HepG2 (cell line): ENCODE data around the gene ZNF431. TPM values are rescaled to one million over a fixed set of nuclear protein-coding genes. Genes with fewer than 3 reads are reported as not detected.

Experiments
- ATAC-seq: fragments of 200-7000 bp; cut with Tn5 transposase; 3 replicates; pipeline ENCODE4 v1.9.1; 2020; ENCODE audit warnings: mild to moderate bottlenecking, moderate library complexity
- BruUV-seq: library from RNA; stranded (reverse); fragments of 400-500 nt; replicated peaks from 2 replicates; lab custom pipeline; 2021; lab: Mats Ljungman, UMichigan
- CTCF ChIA-PET: fragments of 300-600 bp; formaldehyde crosslinking; extraction: SDS; loops from one replicate; lab custom pipeline; 2021; ENCODE audit warnings: low total read pairs, inconsistent platforms, low intra/inter-chr PET ratio; lab: Yijun Ruan, JAX
- POLR2A ChIA-PET: fragments of 350-600 bp; sonication (Branson Sonifier 250); formaldehyde crosslinking; loops from one replicate; lab custom pipeline; 2020; ENCODE audit warnings: antibody characterized with exemption, inconsistent platforms; lab: Yijun Ruan, JAX
- DNase-seq: peaks from one replicate; pipeline ENCODE4 v3.0.0-alpha.2; 2015; ENCODE audit warnings: low spot score
- FAIRE-seq: peaks from 3 replicates; lab custom pipeline; 2011; peaks lifted over from hg19 to GRCh38; lab: Jason Lieb, UNC
- H2AFZ ChIP-seq: one replicate; pipeline ENCODE4 v1.6.1; 2011; ENCODE audit warnings: low read length, inconsistent platforms
- H3K27ac ChIP-seq: fragments of 300-600 bp; 3 replicates; pipeline ENCODE4 v1.8.0; 2011; ENCODE audit warnings: mixed run types, mild to moderate bottlenecking, mixed read lengths, low read length, inconsistent platforms; ENCODE audit not compliant: insufficient read depth; ENCODE audit errors: extremely low read length
- H3K27me3 ChIP-seq, 2 experiments: fragments of 200-600 bp in 1 of 2; 2 replicates in 1 of 2; 3 replicates in 1 of 2; pipeline versions ENCODE4 v1.6.0 to v1.8.0; 2011; ENCODE audit warnings: low read length in 2 of 2, mild to moderate bottlenecking in 2 of 2, moderate library complexity in 2 of 2, inconsistent platforms in 1 of 2; ENCODE audit not compliant: insufficient read depth in 2 of 2, control insufficient read depth in 1 of 2
- H3K36me3 ChIP-seq, 2 experiments: fragments of 200-600 bp in 1 of 2; replicated peaks in 1 of 2; 2 replicates in 1 of 2; 3 replicates in 1 of 2; pipeline versions ENCODE4 v1.5.1 to v1.8.0; 2011; ENCODE audit warnings: low read length in 2 of 2, inconsistent platforms in 1 of 2; ENCODE audit not compliant: insufficient read depth in 2 of 2, control insufficient read depth in 1 of 2
- H3K4me1 ChIP-seq: 2 replicates; pipeline ENCODE4 v1.5.1; 2012; ENCODE audit warnings: low read length, inconsistent platforms; ENCODE audit not compliant: insufficient read depth
- H3K4me2 ChIP-seq: 2 replicates; pipeline ENCODE4 v1.6.0; 2011; ENCODE audit warnings: low read depth, low read length, inconsistent platforms
- H3K4me3 ChIP-seq, 3 experiments: fragments of 200-600 bp in 1 of 3; sonication (generic), shearing (Covaris generic) in 1 of 3; replicated peaks in 1 of 3; 2 replicates each; pipeline ENCODE4 v1.5.1; 2011 to 2016; ENCODE audit warnings: low read length in 3 of 3, inconsistent platforms in 2 of 3, low read depth in 2 of 3, mild to moderate bottlenecking in 2 of 3, control low read depth in 1 of 3, mixed read lengths in 1 of 3; ENCODE audit not compliant: insufficient read depth in 1 of 3
- H3K79me2 ChIP-seq: one replicate; pipeline ENCODE4 v1.6.1; 2011; ENCODE audit warnings: low read length, inconsistent platforms; ENCODE audit not compliant: insufficient read depth
- H3K9ac ChIP-seq: 2 replicates; pipeline ENCODE4 v1.6.0; 2011; ENCODE audit warnings: mild to moderate bottlenecking, low read depth, low read length, inconsistent platforms; ENCODE audit not compliant: insufficient read depth
- H3K9me3 ChIP-seq: 2 replicates; pipeline ENCODE4 v1.5.1; 2012; ENCODE audit warnings: mild to moderate bottlenecking, low read length
- H4K20me1 ChIP-seq: 2 replicates; pipeline ENCODE4 v1.6.0; 2011; ENCODE audit warnings: inconsistent platforms, mild to moderate bottlenecking, low read length, moderate library complexity; ENCODE audit not compliant: insufficient read depth
- EP300 ChIP-seq, 3 experiments: sonication (generic) in 1 of 3; formaldehyde crosslinking in 1 of 3; IDR thresholded peaks; 2 replicates each; pipeline versions ENCODE4 v1.5.1 to v1.6.1; 2011 to 2020; ENCODE audit warnings: low read depth in 2 of 3, low read length in 2 of 3, borderline replicate concordance in 1 of 3, improper control_type of control experiment in 1 of 3, mild to moderate bottlenecking in 1 of 3, missing genetic modification reagents in 1 of 3, moderate library complexity in 1 of 3
- EZH2 ChIP-seq: conservative IDR thresholded peaks from 2 replicates; pipeline ENCODE4 v1.6.1; 2012; ENCODE audit warnings: mild to moderate bottlenecking, low read depth, low read length, moderate library complexity
- FOSL2 ChIP-seq: sonication (generic); formaldehyde crosslinking; IDR thresholded peaks from 2 replicates; pipeline ENCODE4 v1.4.0; 2020; ENCODE audit warnings: missing genetic modification reagents
- GATAD2A ChIP-seq: IDR thresholded peaks from 2 replicates; pipeline ENCODE4 v1.6.1; 2016
- HNF4A ChIP-seq: sonication (generic); formaldehyde crosslinking; IDR thresholded peaks from 2 replicates; pipeline ENCODE4 v1.4.0; 2020; ENCODE audit warnings: missing genetic modification reagents
- NCOR1 ChIP-seq: fragments of 200-600 bp; sonication (generic); IDR thresholded peaks from 2 replicates; pipeline ENCODE4 v1.7.0; 2017; ENCODE audit warnings: antibody characterized with exemption, low read length, borderline replicate concordance
- PAXIP1 ChIP-seq: sonication (generic); formaldehyde crosslinking; conservative IDR thresholded peaks from 2 replicates; pipeline ENCODE4 v1.4.0; 2020; ENCODE audit warnings: mild to moderate bottlenecking, missing genetic modification reagents, moderate library complexity
- SOX13 ChIP-seq, 3 experiments: fragments of 450-650 bp in 1 of 3; sonication (generic) in 1 of 3; formaldehyde crosslinking in 1 of 3; IDR thresholded peaks in 2 of 3; conservative IDR thresholded peaks in 1 of 3; 2 replicates each; pipeline versions ENCODE4 v1.5.0 to v1.6.1; 2016 to 2020; ENCODE audit warnings: antibody characterized with exemption in 1 of 3, mild to moderate bottlenecking in 1 of 3, missing compliant biosample characterization in 1 of 3, missing genetic modification reagents in 1 of 3, moderate library complexity in 1 of 3
- SOX6 ChIP-seq, 2 experiments: fragments of 450-650 bp in 1 of 2; sonication (generic) in 1 of 2; formaldehyde crosslinking in 1 of 2; IDR thresholded peaks; 2 replicates each; pipeline versions ENCODE4 v1.4.0 to v1.6.1; 2017 to 2020; ENCODE audit warnings: antibody characterized with exemption in 1 of 2, mild to moderate bottlenecking in 1 of 2, missing genetic modification reagents in 1 of 2
- TAF1 ChIP-seq: sonication (generic); formaldehyde crosslinking; IDR thresholded peaks from 2 replicates; pipeline ENCODE4 v1.4.0; 2020; ENCODE audit warnings: missing genetic modification reagents
- TFE3 ChIP-seq: IDR thresholded peaks from 2 replicates; pipeline ENCODE4 v1.6.1; 2016
- ZNF101 ChIP-seq: sonication (generic); formaldehyde crosslinking; IDR thresholded peaks from 2 replicates; pipeline ENCODE4 v1.4.0; 2020; ENCODE audit warnings: mild to moderate bottlenecking, low read depth, missing genetic modification reagents, borderline replicate concordance
- ZNF644 ChIP-seq: IDR thresholded peaks from 2 replicates; pipeline ENCODE4 v1.6.1; 2016; ENCODE audit warnings: low read depth
- in situ Hi-C: cut with HindIII; loops from 2 replicates; pipeline ENCODE4 v1.10.0; 2017; ENCODE audit warnings: low pct_unique_long_range_greater_than_20kb; ENCODE audit not compliant: extremely low pct_ligation_motif_present
- intact Hi-C: fragments of 100-400 bp; cut with micrococcal nuclease; formaldehyde crosslinking; loops from one replicate; pipeline ENCODE4 v1.10.0; 2022; ENCODE audit not compliant: unreplicated experiment
- polyA plus RNA-seq, 8 experiments: library from polyadenylated mRNA; depleted of rRNA in 3 of 8; stranded (reverse) in 7 of 8; unstranded in 1 of 8; fragments of >200 nt; fragmentation: Illumina TruSeq in 4 of 8; extraction: Trizol in 4 of 8; gene quantifications; 2 replicates each; pipeline versions ENCODE4 v1.2.1 to v1.2.3, GENCODE V29; 2011 to 2016; ENCODE audit warnings: low read depth in 4 of 8, missing spikeins in 1 of 8, mixed read lengths in 1 of 8; ENCODE audit not compliant: insufficient read depth in 1 of 8
- total RNA-seq, 5 experiments: library from RNA; depleted of rRNA; stranded (reverse); fragments of >200 nt; fragmentation: Illumina TruSeq; extraction: Trizol; gene quantifications; 2 replicates each; pipeline ENCODE4 v1.2.3, GENCODE V29; 2016; ENCODE audit warnings: low read depth in 1 of 5
- TF ChIP-seq, protein P1 (sequence below): IDR thresholded peaks from 2 replicates; pipeline ENCODE4 v1.4.0; 2020; ENCODE audit warnings: mild to moderate bottlenecking, missing genetic modification reagents

Gene ZNF431
- total and polyA plus RNA-seq, 2 of the 13 experiments (the other 11 are each of a cell fraction or from before 2014, with no cell fraction given), result 4.4 to 11.8 TPM

DNA sequence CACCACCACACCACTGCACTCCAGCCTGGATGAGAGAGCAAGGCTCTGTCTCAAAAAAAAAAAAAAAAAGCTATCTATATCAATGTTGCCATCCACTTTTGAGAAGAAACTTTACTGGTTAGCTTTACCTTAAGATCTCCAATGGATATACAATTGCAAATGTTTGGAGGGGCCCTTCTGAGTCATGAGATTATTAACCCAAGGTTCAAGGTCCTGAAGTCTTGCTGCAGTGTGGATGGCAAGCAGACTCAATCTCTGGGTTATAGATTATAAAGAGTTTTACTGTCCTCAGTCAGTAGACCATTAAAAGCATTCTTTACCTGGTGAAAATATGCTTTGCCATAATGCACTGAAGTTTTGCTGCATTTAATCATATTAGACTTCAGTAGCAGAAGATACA is 3.7 kb upstream of the ZNF431 start:
- no peak for FAIRE-seq
- H3K79me2 ChIP-seq, result peaks cover 10% of the 10 kb centered on the region
- H4K20me1 ChIP-seq, result no peaks in the 10 kb centered on the region
- intact Hi-C loops, result no loop called here
- ATAC-seq, result peak; percentile 42
- H3K9ac ChIP-seq, result no peak overlapping the region
- no peaks in the 10 kb centered on the region for H3K27me3 ChIP-seq
- CTCF ChIA-PET, result no interaction called here
- H3K4me1 ChIP-seq, result peaks cover 45% of the 10 kb centered on the region
- DNase-seq, result peak; percentile 70
- BruUV-seq, result no TSS peak
- peak overlapping the region; percentile 14; the same call in 1 of the 2 replicates for H3K4me2 ChIP-seq
- H3K27ac ChIP-seq, result peak overlapping the region; percentile 17
- no peaks in the 10 kb centered on the region for H3K36me3 ChIP-seq
- no peak overlapping the region for H3K4me3 ChIP-seq
- no peaks in the 10 kb centered on the region for H3K9me3 ChIP-seq
- POLR2A ChIA-PET, result interaction anchor here (0.8 to 0.9 kb wide), 2 partner anchors 9 to 191 kb away, joined by 3 read pairs; partner anchors contain the start of gene ZNF708
- in situ Hi-C loops, result no loop called here
- H2AFZ ChIP-seq, result no peak overlapping the region
- TF ChIP-seq GATAD2A, result peak; percentile 59; the same call in 1 of the 2 replicates
- 0 out of 2 replicates have a peak, but pooled peaks have one; percentile 17 for TF ChIP-seq PAXIP1
- no peak for TF ChIP-seq EZH2
- peak; percentile 13; the same call in 1 of the 2 replicates for TF ChIP-seq NCOR1
- TF ChIP-seq HNF4A (CRISPR knock-in tag), result peak; percentile 55
- TF ChIP-seq EP300 (IDR thresholded peaks at IDR 0.05; ENCODE audit: low read depth in 2 of 2, low read length in 2 of 2), result peak in 1 of 2 experiments; percentile 46; a peak in 1 of 4 replicates
- no peak for TF ChIP-seq EP300 (CRISPR knock-in tag; IDR thresholded peaks at IDR 0.05; ENCODE audit: borderline replicate concordance)
- TF ChIP-seq, protein P1, sequence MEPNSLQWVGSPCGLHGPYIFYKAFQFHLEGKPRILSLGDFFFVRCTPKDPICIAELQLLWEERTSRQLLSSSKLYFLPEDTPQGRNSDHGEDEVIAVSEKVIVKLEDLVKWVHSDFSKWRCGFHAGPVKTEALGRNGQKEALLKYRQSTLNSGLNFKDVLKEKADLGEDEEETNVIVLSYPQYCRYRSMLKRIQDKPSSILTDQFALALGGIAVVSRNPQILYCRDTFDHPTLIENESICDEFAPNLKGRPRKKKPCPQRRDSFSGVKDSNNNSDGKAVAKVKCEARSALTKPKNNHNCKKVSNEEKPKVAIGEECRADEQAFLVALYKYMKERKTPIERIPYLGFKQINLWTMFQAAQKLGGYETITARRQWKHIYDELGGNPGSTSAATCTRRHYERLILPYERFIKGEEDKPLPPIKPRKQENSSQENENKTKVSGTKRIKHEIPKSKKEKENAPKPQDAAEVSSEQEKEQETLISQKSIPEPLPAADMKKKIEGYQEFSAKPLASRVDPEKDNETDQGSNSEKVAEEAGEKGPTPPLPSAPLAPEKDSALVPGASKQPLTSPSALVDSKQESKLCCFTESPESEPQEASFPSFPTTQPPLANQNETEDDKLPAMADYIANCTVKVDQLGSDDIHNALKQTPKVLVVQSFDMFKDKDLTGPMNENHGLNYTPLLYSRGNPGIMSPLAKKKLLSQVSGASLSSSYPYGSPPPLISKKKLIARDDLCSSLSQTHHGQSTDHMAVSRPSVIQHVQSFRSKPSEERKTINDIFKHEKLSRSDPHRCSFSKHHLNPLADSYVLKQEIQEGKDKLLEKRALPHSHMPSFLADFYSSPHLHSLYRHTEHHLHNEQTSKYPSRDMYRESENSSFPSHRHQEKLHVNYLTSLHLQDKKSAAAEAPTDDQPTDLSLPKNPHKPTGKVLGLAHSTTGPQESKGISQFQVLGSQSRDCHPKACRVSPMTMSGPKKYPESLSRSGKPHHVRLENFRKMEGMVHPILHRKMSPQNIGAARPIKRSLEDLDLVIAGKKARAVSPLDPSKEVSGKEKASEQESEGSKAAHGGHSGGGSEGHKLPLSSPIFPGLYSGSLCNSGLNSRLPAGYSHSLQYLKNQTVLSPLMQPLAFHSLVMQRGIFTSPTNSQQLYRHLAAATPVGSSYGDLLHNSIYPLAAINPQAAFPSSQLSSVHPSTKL, result 0 out of 2 replicates have a peak, but pooled peaks have one; percentile 39
- no peak for TF ChIP-seq ZNF101 (CRISPR knock-in tag)
- peak; percentile 70 for TF ChIP-seq FOSL2
- TF ChIP-seq SOX6 (IDR thresholded peaks at IDR 0.05), result no peak
- TF ChIP-seq SOX6 (CRISPR knock-in tag; IDR thresholded peaks at IDR 0.05), result 0 out of 2 replicates have a peak, but pooled peaks have one; percentile 17
- TF ChIP-seq TFE3, result peak; percentile 57; the same call in 1 of the 2 replicates
- TF ChIP-seq ZNF644, result no peak
- TF ChIP-seq TAF1 (CRISPR knock-in tag), result no peak
- no peak for TF ChIP-seq SOX13 (IDR thresholded peaks at IDR 0.05)
- 0 out of 4 replicates have a peak, but pooled peaks of 1 of the 2 experiments have one; percentile 25 for TF ChIP-seq SOX13 (CRISPR knock-in tag; conservative IDR thresholded peaks at IDR 0.05 in 1 of 2, IDR thresholded peaks at IDR 0.05 in 1 of 2)
